ENCODE measurements around the gene CPSF4L. TPM values are rescaled to one million over a fixed set of nuclear protein-coding genes. Genes with fewer than 3 reads are reported as not detected.

CPSF4L gene
- total and polyA plus RNA-seq, 11 donors, result not detected

DNA sequence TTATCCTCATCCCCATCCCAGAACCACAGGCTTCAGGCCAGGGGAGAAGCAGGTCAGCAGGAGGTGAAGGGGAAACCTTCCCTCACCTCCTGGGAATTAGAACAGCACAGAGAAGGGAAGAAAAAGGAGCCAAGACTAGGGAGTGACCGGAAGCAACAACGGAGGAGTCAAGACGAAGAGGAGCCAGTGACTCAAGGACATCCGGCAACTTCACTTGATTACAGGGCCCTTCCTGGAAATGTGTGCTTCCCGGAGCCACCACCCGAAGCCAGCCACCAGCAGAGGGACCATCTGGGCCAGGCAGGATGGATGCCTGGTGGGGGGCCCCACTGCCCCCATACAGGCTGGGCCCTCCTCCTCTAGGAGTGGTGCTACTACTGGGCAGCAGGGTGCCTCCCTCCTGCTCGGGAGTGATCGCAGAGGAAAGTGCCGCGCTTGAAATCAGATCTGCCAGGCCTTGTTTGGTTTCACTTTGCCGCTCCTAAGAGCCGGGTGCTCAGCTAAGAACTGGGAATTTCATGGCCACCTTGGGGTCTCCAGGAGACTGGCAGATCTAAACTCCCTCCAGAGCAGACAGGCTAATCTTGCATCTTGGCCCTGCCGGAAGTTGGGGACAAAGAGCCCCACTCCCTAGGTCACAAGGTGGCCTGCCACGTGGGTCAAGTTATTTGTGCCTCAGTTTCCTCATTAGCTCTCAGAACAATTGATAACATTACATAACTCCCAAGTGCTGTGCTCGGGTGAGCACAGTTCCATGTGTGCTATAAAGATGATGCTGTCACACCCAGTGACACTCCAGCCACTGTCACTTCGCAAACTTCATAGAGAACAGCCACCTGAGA is 43.5 kb upstream of the CPSF4L start:
- peak; percentile 79 to 90 (median 81) for DNase-seq
- H3K27ac ChIP-seq, result peak overlapping the region; percentile 69 to 100 (median 98)
- H3K9me3 ChIP-seq, result no peaks in the 10 kb centered on the region
- no peaks in the 10 kb centered on the region for H3K36me3 ChIP-seq
- WGBS, 4 donors, result 7 to 15% (median 11%) methylated on average over 7 to 16 of the region's 16 CpGs
- TF ChIP-seq CTCF (IDR thresholded peaks at IDR 0.05) (peak in 10 of 12 donors; percentile 10 to 62 (median 43)), POLR2A (IDR thresholded peaks at IDR 0.05) (peak in 1 of 2 donors; percentile 14)
- ATAC-seq, result peak; percentile 32 to 84 (median 70)
- intact Hi-C loops (cut with DNase I), result loop anchor here in 1 of 10 donors (10.0 kb wide), 1 partner anchor 50 kb away; no protein-coding TSS in a partner anchor
- peaks cover 39 to 97% (median 80%) of the 10 kb centered on the region in 12 donors for H3K4me1 ChIP-seq
- no peaks in the 10 kb centered on the region for H3K27me3 ChIP-seq
- peak overlapping the region in 11 of 12 donors; percentile 2 to 49 (median 44) for H3K4me3 ChIP-seq

GRCh38 chr17:73304438-73304837 is 42.8 kb upstream of the CPSF4L start:
- DNase-seq, result no peak
- Histone ChIP-seq H3K27ac (peak overlapping the region; percentile 69 to 100 (median 98)), H3K36me3 (peaks cover 0 to 2% (median 0%) of the 10 kb centered on the region in 9 donors), H3K9me3 (no peaks in the 10 kb centered on the region), H3K4me3 (peak overlapping the region in 8 of 12 donors; percentile 37 to 49 (median 44)), H3K4me1 (peaks cover 41 to 97% (median 80%) of the 10 kb centered on the region in 12 donors), H3K27me3 (no peaks in the 10 kb centered on the region)
- peak in 2 of 4 donors; percentile 6 to 10 for ATAC-seq
- 13 to 24% (median 19%) methylated on average over 6 to 8 of the region's 8 CpGs for WGBS, 4 donors
- TF ChIP-seq POLR2A (IDR thresholded peaks at IDR 0.05), result no peak
- TF ChIP-seq CTCF (IDR thresholded peaks at IDR 0.05), result no peak
- intact Hi-C loops (cut with DNase I), result loop anchor here in 1 of 10 donors (10.0 kb wide), 1 partner anchor 50 kb away; no protein-coding TSS in a partner anchor

GRCh38 chr17:73302189-73302588 is 40.5 kb upstream of the CPSF4L start:
- H3K9me3 ChIP-seq, result no peaks in the 10 kb centered on the region
- H3K4me1 ChIP-seq, result peaks cover 41 to 96% (median 72%) of the 10 kb centered on the region in 12 donors
- H3K27me3 ChIP-seq, result no peaks in the 10 kb centered on the region
- ATAC-seq (no peak), DNase-seq (no peak)
- no peak overlapping the region for H3K4me3 ChIP-seq
- peak overlapping the region in 3 of 12 donors; percentile 15 to 100 (median 96) for H3K27ac ChIP-seq
- peaks cover 0 to 2% (median 0%) of the 10 kb centered on the region in 9 donors for H3K36me3 ChIP-seq
- intact Hi-C loops (cut with DNase I), result loop anchor here in 1 of 10 donors (10.0 kb wide), 1 partner anchor 47 kb away; no protein-coding TSS in a partner anchor
- no peak for TF ChIP-seq CTCF (IDR thresholded peaks at IDR 0.05)
- TF ChIP-seq POLR2A (IDR thresholded peaks at IDR 0.05), result no peak
- 43 to 45% (median 44%) methylated on average over 3 of the region's 3 CpGs for WGBS, 4 donors

DNA sequence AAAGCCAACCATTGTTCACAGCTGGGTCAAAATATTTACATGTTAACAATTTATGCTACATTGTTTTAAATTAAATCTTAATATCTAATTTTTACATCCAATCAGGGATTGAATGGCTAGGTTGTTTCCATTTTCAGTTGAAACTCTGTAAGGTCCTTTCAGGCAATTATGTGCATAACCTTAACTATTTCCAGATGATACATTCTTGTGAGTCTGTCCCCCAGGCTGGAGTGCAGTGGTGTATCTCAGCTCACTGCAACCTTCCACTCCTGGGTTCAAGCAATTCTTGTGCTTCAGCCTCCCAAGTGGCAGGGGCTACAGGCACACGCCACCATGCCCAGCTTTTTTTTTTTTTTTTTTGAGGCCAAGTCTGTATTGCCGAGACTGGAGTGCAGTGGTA is 39.7 kb upstream of the CPSF4L start:
- intact Hi-C loops (cut with DNase I), result loop anchor here in 1 of 10 donors (10.0 kb wide), 1 partner anchor 47 kb away; no protein-coding TSS in a partner anchor
- no peaks in the 10 kb centered on the region for H3K9me3 ChIP-seq
- WGBS, 4 donors, result 92 to 98% (median 93%) methylated on average over 2 of the region's 2 CpGs
- no peaks in the 10 kb centered on the region for H3K27me3 ChIP-seq
- no peak overlapping the region for H3K4me3 ChIP-seq
- no peak for TF ChIP-seq CTCF (IDR thresholded peaks at IDR 0.05)
- TF ChIP-seq POLR2A (IDR thresholded peaks at IDR 0.05), result no peak
- no peak for ATAC-seq
- peak overlapping the region in 1 of 12 donors; percentile 100 for H3K27ac ChIP-seq
- no peak for DNase-seq
- peaks cover 0 to 2% (median 0%) of the 10 kb centered on the region in 9 donors for H3K36me3 ChIP-seq
- H3K4me1 ChIP-seq, result peaks cover 33 to 88% (median 64%) of the 10 kb centered on the region in 12 donors

Measured in heart left ventricle (tissue), 16 donors.